Left ventricle myocardium superior (tissue), 1 donor: ENCODE results near the gene TMEM179B. TPM values are rescaled to one million over a fixed set of nuclear protein-coding genes. Genes with fewer than 3 reads are reported as not detected.
"Not testable (repeated sequence)": the region's sequence is repeated elsewhere in the genome, so short reads cannot be mapped to it uniquely, and the experiment has no call there.

Source experiments
- ATAC-seq: fragments of 200-7000 bp; cut with Tn5 transposase; one replicate; pipeline ENCODE4 v1.9.1; 2020; ENCODE audit warnings: mild to moderate bottlenecking, moderate library complexity
- DNase-seq: peaks from one replicate; pipeline ENCODE4 v3.0.0-alpha.2; 2020
- intact Hi-C: fragments of 100-400 bp; cut with micrococcal nuclease; formaldehyde crosslinking; loops from one replicate; pipeline ENCODE4 v1.11.0; 2022
- long read RNA-seq: library from polyadenylated mRNA; unstranded; transcript quantifications from one replicate; pipeline ENCODE4 v2.0.0, GENCODE V29; 2021
- total RNA-seq: library from RNA; stranded (reverse); fragmentation: NEBNext Ultra II Directional; extraction: Animal tissue kit (Norgen Biotek cat#: 25700); gene quantifications from one replicate; pipeline ENCODE4 v1.2.1, GENCODE V29; 2021
- donor health status: DM: no; HTN: yes; CAD: no; lungs with severe emphysema.

The TMEM179B gene
- total RNA-seq = 16.9 TPM
- long read RNA-seq, transcript TMEM179B-201 (5 exons, 1,023 nt) = major isoform, 12 of 22 reads
- long read RNA-seq, partial matches to known transcripts = 1 of 22 reads
- long read RNA-seq, other reads (novel, unspliced or antisense) = 9 of 22 reads

- ATAC-seq = peak; percentile 85
- intact Hi-C loops = no loop called here
- DNase-seq = peak; percentile 98
Observed at GRCh38 chr11:62787005-62787759, at the start of gene TMEM179B. Gene TMEM179B (plus strand): TSS chr11:62787402. CDS start chr11:62787432, 30 bp downstream.

DNA sequence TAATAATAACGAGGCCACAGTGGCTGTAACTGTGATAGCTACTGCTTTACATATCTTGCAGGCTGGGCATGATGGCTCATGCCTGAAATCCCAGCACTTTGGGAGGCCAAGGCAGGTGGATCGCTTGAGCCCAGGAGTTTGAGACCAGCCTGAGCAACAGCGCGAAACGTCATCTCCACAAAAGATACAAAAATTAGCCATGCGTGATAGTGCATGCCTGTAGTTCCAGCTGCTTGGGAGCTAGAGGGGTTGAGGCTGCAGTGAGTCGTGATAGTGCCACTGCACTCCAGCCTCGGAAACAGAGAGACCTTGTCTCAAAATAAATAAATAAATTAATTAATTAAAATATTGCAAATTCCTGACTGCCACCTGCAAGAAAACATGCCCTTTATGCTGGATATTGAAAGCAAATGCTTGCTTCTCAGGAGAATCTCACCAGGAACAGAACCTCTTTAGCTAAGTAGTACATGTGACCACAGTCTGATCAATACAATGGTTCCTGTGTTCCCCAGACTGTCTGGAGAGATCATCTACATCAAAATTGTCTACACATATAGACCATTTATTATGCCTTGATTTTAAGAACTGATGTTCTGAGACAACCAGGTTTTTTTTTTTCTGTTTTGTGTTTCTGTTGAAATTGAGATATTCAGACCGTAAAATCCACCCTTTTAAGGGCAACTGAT, 39.6 kb upstream of the TMEM179B start:
- no peak for ATAC-seq
- intact Hi-C loops = no loop called here

GRCh38 chr11:62749931-62750330, 37.3 kb upstream of the TMEM179B start:
- ATAC-seq, DNase-seq, intact Hi-C loops: not testable (repeated sequence)

More for the DNA sequence above, 39.6 kb upstream of the TMEM179B start:
- DNase-seq = no peak

DNA sequence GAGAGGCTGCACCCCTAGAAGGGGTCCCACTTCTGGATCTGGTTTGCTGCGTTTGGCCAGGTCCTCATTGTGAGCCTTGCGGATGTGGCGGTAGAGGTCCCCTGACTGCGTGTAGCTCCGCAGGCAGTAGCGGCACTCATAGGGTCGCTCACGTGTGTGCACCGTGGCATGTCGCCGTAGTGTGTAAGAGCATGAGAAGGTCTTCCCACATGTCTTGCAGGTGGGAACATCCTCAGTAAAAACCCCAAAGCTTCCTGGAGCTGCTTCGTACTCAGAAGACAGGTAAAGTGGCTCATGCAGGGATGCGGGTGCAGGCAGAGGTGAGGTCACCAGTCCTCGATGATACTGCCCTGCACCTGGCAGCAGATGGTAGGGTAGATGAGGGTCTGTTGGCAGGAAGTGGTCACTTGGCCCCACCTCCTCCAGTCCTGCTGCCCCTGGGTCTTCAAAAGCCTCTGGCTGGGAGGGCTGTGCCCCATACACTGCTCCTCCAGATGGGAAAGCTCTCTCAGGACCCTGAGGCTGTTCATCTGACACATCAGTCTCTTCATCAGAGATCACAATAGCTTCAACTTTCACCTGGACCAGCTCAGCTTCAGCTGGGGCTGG, 34.9 kb upstream of the TMEM179B start:
- no peak for DNase-seq
- intact Hi-C loops = no loop called here

DNA sequence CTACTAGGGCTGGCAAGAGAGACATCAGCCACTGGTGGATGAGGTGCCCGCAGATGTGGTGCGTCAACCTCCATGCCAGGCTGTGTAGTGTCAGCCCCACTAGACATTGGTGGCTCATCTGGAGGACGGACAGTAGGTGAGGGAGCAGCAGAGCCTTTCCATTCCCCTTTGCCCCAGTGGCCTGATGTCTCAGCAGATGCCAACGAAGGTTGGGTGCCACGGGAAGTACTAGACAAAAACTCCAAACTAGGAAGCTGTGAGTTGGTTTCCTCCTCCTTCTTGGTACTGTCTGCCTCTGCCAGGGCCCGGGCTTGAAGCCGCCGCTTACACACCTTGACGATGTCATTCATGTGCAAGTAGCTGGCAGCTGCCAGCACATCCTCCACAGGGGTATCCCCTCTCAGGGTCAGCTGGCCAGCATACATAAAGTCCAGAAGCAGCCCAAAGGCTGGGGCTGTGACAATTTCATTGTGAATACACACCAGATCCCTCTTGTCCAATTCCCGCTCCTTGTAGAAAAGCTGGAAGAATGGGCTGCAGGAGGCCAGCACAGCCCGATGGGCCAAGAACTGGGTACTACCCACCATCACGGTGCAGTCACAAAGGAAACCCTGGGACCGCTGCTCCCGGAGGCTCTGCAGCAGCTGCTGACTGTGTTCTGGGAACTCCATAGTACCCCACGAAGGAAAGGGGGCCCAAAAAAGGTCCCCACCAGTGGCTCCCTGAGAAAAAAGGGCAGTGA, 34.0 kb upstream of the TMEM179B start:
- DNase-seq = no peak
- ATAC-seq = peak; percentile 1
- intact Hi-C loops = no loop called here

More for the DNA sequence above, 34.9 kb upstream of the TMEM179B start:
- no peak for ATAC-seq

DNA sequence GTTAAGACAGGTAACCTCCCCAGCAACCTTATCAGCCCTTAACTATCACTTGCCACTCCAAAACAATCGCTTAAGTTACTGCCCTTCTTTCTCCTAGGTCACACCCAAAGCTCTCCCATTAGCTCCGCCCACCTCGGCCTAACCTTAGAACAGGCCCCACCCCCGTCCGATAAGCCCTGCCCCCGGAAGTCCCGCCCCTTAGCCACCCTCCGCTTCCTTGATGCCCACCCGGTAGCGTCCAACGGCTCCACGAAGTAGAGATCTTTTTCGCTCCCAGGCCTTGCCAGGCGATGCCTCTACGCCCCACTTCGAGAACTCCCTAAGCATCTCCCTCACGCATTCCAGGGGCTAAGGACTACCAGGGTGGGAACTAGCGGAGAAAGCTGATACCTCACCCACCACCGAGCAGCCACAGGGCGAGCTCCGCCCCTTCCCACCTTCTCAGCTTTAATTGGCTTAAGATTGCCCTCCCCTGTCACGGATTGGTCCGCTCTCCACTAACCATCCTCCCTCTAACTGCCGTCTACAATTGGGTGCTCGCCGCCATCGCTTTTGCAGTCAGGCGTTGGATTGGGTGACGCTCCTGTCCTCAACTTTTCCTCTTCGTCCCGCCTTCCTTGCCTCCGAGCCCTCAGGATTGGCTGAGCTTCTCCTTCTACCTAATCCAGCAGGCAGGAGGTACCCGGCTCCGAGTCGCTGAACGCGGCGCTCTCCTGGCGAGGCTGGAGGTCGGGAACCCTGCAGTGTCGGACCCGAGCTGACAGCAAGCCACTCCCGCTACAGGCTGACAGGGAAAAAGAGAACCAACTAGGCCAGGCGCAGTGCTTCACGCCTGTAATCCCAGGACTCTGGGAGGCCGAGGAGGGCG, 33.2 kb upstream of the TMEM179B start, which contains the start of gene ZBTB3:
ZBTB3 (minus strand) TSS at position 425 of the 868 bp plus-strand sequence. CDS start 496 bp downstream, outside the sequence.
- DNase-seq = peak; percentile 95
- peak; percentile 97 for ATAC-seq
- intact Hi-C loops = no loop called here

DNA sequence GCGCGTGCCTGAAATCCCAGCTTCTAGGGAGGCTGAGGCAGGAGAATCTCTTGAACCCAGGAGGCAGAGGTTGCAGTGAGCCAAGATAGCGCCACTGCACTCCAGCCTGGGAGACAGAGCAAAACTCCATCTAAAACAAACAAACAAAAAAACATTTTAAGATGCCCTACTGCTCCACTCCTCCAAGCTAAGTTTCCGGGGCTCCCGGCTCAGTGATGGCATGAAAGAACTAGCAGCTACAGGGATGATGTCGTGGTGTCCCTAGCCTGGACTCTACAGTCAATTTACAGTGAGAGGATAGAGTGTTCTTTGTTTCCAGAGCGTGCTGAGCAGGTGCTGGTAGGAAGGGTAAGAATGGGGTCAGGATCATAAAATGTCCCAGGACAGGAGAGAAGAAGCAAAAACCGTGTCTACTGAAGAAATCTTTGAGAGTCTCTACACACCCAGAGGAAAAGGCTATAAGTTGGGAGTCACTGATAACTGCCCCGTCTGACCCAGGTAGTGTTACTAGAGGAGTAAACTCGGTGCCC, 32.1 kb upstream of the TMEM179B start:
- intact Hi-C loops = no loop called here
- ATAC-seq (no peak), DNase-seq (no peak)

- no peak for DNase-seq
- no peak for ATAC-seq
- intact Hi-C loops = no loop called here
Observed at GRCh38 chr11:62757846-62758788, 29.1 kb upstream of the TMEM179B start.

DNA sequence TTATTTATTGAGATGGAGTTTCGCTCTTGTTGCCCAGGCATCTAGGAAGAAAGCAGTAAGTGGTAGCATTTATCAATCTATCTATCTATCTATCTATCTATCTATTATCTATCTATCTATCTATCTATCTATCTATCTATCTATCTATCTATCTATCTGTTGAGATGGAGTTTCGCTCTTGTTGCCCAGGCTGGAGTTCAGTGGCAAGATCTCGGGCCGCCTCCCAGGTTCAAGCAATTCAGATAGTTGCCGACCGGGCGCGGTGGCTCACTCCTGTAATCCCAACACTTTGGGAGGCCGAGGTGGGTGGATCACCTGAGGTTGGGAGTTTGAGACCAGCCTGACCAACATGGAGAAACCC, 26.4 kb upstream of the TMEM179B start:
- intact Hi-C loops, ATAC-seq, DNase-seq: not testable (repeated sequence)

- intact Hi-C loops = no loop called here
- ATAC-seq (peak; percentile 21), DNase-seq (no peak)
Observed at GRCh38 chr11:62770778-62771143, 16.4 kb upstream of the TMEM179B start.

- DNase-seq = peak; percentile 99
- peak; percentile 98 for ATAC-seq
- intact Hi-C loops = no loop called here
Observed at GRCh38 chr11:62771144-62772021, 15.8 kb upstream of the TMEM179B start, which contains the start of gene TAF6L. Gene TAF6L (plus strand): TSS chr11:62771396. CDS start chr11:62775784, 4,388 bp downstream.

- DNase-seq (no peak), ATAC-seq (no peak)
- intact Hi-C loops = no loop called here
Observed at GRCh38 chr11:62774407-62774806, 12.8 kb upstream of the TMEM179B start.

DNA sequence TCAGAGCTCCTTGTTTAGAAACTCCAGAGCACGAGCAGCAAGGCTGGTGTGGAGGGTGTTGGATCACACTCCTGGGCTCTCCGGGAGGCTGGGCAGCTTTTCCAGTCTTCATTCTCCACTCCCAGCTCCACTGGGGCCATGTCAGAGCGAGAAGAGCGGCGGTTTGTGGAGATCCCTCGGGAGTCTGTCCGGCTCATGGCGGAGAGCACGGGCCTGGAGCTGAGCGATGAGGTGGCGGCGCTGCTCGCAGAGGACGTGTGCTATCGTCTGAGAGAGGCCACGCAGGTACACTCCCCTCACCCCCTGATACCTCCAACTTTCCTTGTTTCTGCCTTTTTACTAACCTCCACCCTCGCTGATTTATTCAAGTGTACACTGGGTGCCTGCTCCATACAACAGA, 11.6 kb upstream of the TMEM179B start:
- ATAC-seq (no peak), DNase-seq (no peak)
- intact Hi-C loops = no loop called here

DNA sequence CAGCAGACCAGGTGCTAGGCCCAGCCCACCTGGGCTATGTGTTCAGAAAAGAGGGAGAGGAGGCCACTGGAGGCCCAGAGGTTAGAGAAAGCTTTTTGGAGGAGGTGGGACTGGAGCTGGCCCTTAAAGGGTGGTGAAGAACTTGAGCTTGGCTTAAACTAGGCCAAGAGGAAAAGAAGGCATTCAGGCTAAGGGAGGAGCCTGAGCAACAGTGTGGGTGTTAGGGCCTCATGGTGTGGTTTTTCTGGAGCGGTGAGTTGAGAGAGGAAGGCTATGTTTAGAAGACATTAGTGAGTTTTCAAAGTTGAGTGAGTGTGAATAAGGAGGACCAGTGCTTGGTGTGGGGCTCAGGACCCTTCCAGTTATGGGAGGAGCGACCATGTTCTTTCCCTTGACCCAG, 9.8 kb upstream of the TMEM179B start:
- ATAC-seq (no peak), DNase-seq (no peak)
- intact Hi-C loops = no loop called here

DNA sequence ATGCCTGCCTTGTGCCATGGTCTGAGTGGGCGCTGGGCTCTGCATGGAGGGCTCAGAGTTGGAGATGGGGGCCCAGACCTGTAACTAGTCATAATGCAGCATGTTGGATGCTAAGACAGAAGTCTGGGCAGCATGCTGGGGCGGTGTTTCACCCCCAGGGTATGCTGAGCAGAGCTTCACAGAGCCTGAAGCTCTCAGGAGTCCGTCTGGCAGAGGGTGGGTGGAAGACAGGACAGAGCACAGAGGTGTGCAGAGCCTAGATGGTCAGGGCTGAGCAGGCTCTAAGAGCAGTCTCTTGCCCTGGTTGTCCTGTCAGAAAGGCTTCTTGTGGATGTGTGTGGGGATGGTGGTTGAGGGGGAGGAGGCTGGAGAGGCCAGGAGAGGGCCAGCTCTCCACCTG, 8.8 kb upstream of the TMEM179B start:
- ATAC-seq (no peak), DNase-seq (no peak)
- intact Hi-C loops = no loop called here

- ATAC-seq (no peak), DNase-seq (no peak)
- intact Hi-C loops = no loop called here
Observed at GRCh38 chr11:62782753-62783152, 4.4 kb upstream of the TMEM179B start.
